Endothelial cell of umbilical vein (primary cell): ENCODE results near the gene MMP23B. TPM values are rescaled to one million over a fixed set of nuclear protein-coding genes. Genes with fewer than 3 reads are reported as not detected.

ENCODE experiments used
- BruUV-seq: library from RNA; stranded (reverse); fragments of 400-500 nt; replicated peaks from 2 replicates; lab custom pipeline; 2021; lab: Mats Ljungman, UMichigan
- CTCF ChIA-PET: fragments of 300-600, 350-600 bp; sonication (Branson Sonifier 250); formaldehyde crosslinking; loops from one replicate; lab custom pipeline; 2021; ENCODE audit warnings: antibody characterized with exemption, inconsistent platforms; lab: Charles Lee
- POLR2A ChIA-PET: fragments of 300-600, 350-600 bp; sonication (Branson Sonifier 250); formaldehyde crosslinking; loops from one replicate; lab custom pipeline; 2021; ENCODE audit warnings: antibody characterized with exemption, inconsistent platforms; lab: Charles Lee
- DNase-seq: peaks from one replicate; pipeline ENCODE4 v3.0.0-alpha.2; 2011; ENCODE audit warnings: low read depth, low spot score
- FAIRE-seq: peaks from 2 replicates; lab custom pipeline; 2011; peaks lifted over from hg19 to GRCh38; lab: Jason Lieb, UNC
- H2AFZ ChIP-seq: 2 replicates; pipeline ENCODE4 v1.6.0; 2012; ENCODE audit warnings: low read depth, low read length, control low read depth, inconsistent platforms
- H3K27ac ChIP-seq: 2 replicates; pipeline ENCODE4 v1.5.1; 2011; ENCODE audit warnings: low read depth, mild to moderate bottlenecking, control low read depth, low read length, moderate library complexity; ENCODE audit not compliant: insufficient read depth
- H3K27me3 ChIP-seq, 2 experiments: 2 replicates each; pipeline versions ENCODE4 v1.6.0 to v1.6.1; 2011; ENCODE audit warnings: low read length in 2 of 2, mixed read lengths in 1 of 2; ENCODE audit not compliant: control insufficient read depth in 2 of 2, insufficient read depth in 2 of 2
- H3K36me3 ChIP-seq, 2 experiments: 2 replicates in 1 of 2; 3 replicates in 1 of 2; pipeline ENCODE4 v1.5.1; 2011; ENCODE audit warnings: low read length in 2 of 2, mild to moderate bottlenecking in 1 of 2, moderate library complexity in 1 of 2; ENCODE audit not compliant: control insufficient read depth in 2 of 2, insufficient read depth in 2 of 2; ENCODE audit errors: extremely low read depth in 1 of 2
- H3K4me1 ChIP-seq: 3 replicates; pipeline ENCODE4 v1.5.1; 2011; ENCODE audit warnings: mild to moderate bottlenecking, low read length; ENCODE audit not compliant: control insufficient read depth, insufficient read depth; ENCODE audit errors: extremely low read depth
- H3K4me2 ChIP-seq: 2 replicates; pipeline ENCODE4 v1.6.1; 2011; ENCODE audit warnings: low read length, control low read depth, mixed read lengths; ENCODE audit not compliant: insufficient read depth
- H3K4me3 ChIP-seq, 3 experiments: fragments of 200-600 bp in 1 of 3; sonication (generic), shearing (Covaris generic) in 1 of 3; replicated peaks in 1 of 3; 2 replicates each; pipeline ENCODE4 v1.5.1; 2011 to 2016; ENCODE audit warnings: control low read depth in 3 of 3, low read length in 3 of 3, mild to moderate bottlenecking in 2 of 3, inconsistent platforms in 1 of 3, low read depth in 1 of 3, moderate library complexity in 1 of 3; ENCODE audit not compliant: insufficient read depth in 1 of 3
- H3K79me2 ChIP-seq: 2 replicates; pipeline ENCODE4 v1.6.0; 2012; ENCODE audit warnings: low read length, inconsistent platforms; ENCODE audit not compliant: control insufficient read depth, insufficient read depth
- H3K9ac ChIP-seq: replicated peaks from 2 replicates; pipeline ENCODE3; 2011; ENCODE audit warnings: low read length, control low read depth; ENCODE audit not compliant: insufficient read depth; ENCODE audit errors: extremely low read depth
- H3K9me1 ChIP-seq: replicated peaks from 3 replicates; pipeline ENCODE4 v1.6.0; 2011; ENCODE audit warnings: mild to moderate bottlenecking, low read length; ENCODE audit not compliant: control insufficient read depth, insufficient read depth; ENCODE audit errors: extremely low read depth
- H3K9me3 ChIP-seq: replicated peaks from 2 replicates; pipeline ENCODE4 v1.5.1; 2012; ENCODE audit warnings: low read length, inconsistent platforms; ENCODE audit not compliant: control insufficient read depth, insufficient read depth
- H4K20me1 ChIP-seq: replicated peaks from 2 replicates; pipeline ENCODE3; 2011; ENCODE audit warnings: mild to moderate bottlenecking, low read length; ENCODE audit not compliant: control insufficient read depth, insufficient read depth; ENCODE audit errors: extremely low read depth
- EZH2 ChIP-seq: IDR thresholded peaks from 2 replicates; pipeline ENCODE4 v1.6.1; 2012; ENCODE audit warnings: borderline replicate concordance, low read depth, mild to moderate bottlenecking, moderate library complexity, low read length, inconsistent platforms; ENCODE audit not compliant: severe bottlenecking
- FOS ChIP-seq: IDR thresholded peaks from 2 replicates; pipeline ENCODE4 v1.6.1; 2011; ENCODE audit warnings: mild to moderate bottlenecking, low read length, moderate library complexity, borderline replicate concordance; ENCODE audit not compliant: insufficient read depth
- GATA2 ChIP-seq: IDR thresholded peaks from 2 replicates; pipeline ENCODE4 v1.7.0; 2011; ENCODE audit warnings: low read depth, mild to moderate bottlenecking, moderate library complexity, mixed read lengths, low read length; ENCODE audit not compliant: insufficient read length, insufficient read depth
- JUN ChIP-seq: IDR thresholded peaks from 2 replicates; pipeline ENCODE4 v1.6.1; 2011; ENCODE audit warnings: borderline replicate concordance, low read depth; ENCODE audit not compliant: insufficient read length, insufficient read depth
- MYC ChIP-seq: IDR thresholded peaks from one replicate; pipeline ENCODE4 v1.6.1; 2011; ENCODE audit warnings: mild to moderate bottlenecking, low read depth, low read length
- POLR2A ChIP-seq: IDR thresholded peaks from 2 replicates; pipeline ENCODE4 v1.6.1; 2012; ENCODE audit warnings: low read depth, mild to moderate bottlenecking, control low read depth, low read length
- POLR2AphosphoS5 ChIP-seq: IDR thresholded peaks from 2 replicates; pipeline ENCODE4 v1.6.1; 2012; ENCODE audit warnings: low read depth, mild to moderate bottlenecking, control low read depth, low read length, moderate library complexity; ENCODE audit not compliant: insufficient read depth
- dilution Hi-C: fragments of 300-500 bp; cut with MboI; formaldehyde crosslinking; loops from one replicate; pipeline ENCODE4 v1.15.0; 2019; ENCODE audit warnings: low sequenced_read_pairs; ENCODE audit not compliant: extremely low pct_ligation_motif_present
- intact Hi-C: fragments of 100-400 bp; cut with micrococcal nuclease; formaldehyde crosslinking; loops from one replicate; pipeline ENCODE4 v1.10.0; 2022
- polyA plus RNA-seq, 4 experiments: library from polyadenylated mRNA; depleted of rRNA in 3 of 4; stranded (reverse) in 3 of 4; unstranded in 1 of 4; fragments of >200 nt; gene quantifications; 2 replicates each; pipeline versions ENCODE4 v1.2.1 to v1.2.3, GENCODE V29; 2011 to 2012; ENCODE audit warnings: missing spikeins in 1 of 4
- total RNA-seq: library from RNA; stranded (reverse); gene quantifications from 2 replicates; pipeline ENCODE4 v1.2.3, GENCODE V29; 2021
- TF ChIP-seq, protein P1 (sequence below), 2 donors: IDR thresholded peaks; 1 replicate in 1 of 2; 2 replicates in 1 of 2; pipeline ENCODE4 v1.5.1; 2011; ENCODE audit warnings: low read length in 2 of 2, mild to moderate bottlenecking in 2 of 2, moderate library complexity in 2 of 2, control low read depth in 1 of 2, inconsistent platforms in 1 of 2, low read depth in 1 of 2; ENCODE audit not compliant: insufficient read depth in 1 of 2; ENCODE audit errors: extremely low read depth in 1 of 2
- TF ChIP-seq, protein P2 (sequence below): IDR thresholded peaks from 2 replicates; pipeline ENCODE4 v1.6.1; 2011; ENCODE audit not compliant: insufficient read depth, insufficient read length

MMP23B gene
- total and polyA plus RNA-seq, 2 donors (not counting 3 experiments of a cell fraction or from before 2014, with no cell fraction given) = 0.62 to 5.3 TPM

DNA sequence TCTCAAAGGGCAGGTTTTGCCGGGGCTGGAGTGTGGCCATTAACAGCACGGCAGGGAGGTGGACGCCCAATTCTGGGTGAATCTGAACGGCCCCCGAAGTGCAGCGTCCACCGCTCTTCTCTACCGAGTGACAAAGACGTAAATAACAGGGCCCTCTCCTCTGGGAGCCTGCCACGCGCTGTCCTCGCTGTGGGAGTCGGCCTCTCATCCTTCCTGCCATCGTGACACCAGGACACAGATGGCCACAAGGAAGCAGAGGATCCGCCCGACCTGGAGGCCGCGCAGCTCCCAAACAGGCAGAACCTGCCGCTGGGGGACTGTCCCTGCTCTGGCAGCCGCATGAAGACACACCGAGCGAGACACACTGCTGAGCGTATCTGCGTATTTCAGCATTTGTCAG lies 38.9 kb downstream of the MMP23B start:
- H3K9ac ChIP-seq = no peak overlapping the region
- no TSS peak for BruUV-seq
- H3K27ac ChIP-seq = no peak overlapping the region
- no peak overlapping the region for H3K4me2 ChIP-seq
- dilution Hi-C loops = no loop called here
- H2AFZ ChIP-seq = no peak overlapping the region
- TF ChIP-seq FOS (no peak), JUN (no peak), POLR2AphosphoS5 (no peak), POLR2A (no peak), MYC (no peak), GATA2 (no peak), EZH2 (no peak)
- TF ChIP-seq, protein P1, sequence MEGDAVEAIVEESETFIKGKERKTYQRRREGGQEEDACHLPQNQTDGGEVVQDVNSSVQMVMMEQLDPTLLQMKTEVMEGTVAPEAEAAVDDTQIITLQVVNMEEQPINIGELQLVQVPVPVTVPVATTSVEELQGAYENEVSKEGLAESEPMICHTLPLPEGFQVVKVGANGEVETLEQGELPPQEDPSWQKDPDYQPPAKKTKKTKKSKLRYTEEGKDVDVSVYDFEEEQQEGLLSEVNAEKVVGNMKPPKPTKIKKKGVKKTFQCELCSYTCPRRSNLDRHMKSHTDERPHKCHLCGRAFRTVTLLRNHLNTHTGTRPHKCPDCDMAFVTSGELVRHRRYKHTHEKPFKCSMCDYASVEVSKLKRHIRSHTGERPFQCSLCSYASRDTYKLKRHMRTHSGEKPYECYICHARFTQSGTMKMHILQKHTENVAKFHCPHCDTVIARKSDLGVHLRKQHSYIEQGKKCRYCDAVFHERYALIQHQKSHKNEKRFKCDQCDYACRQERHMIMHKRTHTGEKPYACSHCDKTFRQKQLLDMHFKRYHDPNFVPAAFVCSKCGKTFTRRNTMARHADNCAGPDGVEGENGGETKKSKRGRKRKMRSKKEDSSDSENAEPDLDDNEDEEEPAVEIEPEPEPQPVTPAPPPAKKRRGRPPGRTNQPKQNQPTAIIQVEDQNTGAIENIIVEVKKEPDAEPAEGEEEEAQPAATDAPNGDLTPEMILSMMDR (IDR thresholded peaks at IDR 0.05; ENCODE audit: extremely low read depth in 1 of 2, insufficient read depth in 1 of 2, low read depth in 1 of 2, low read length in 2 of 2) = no peak
- TF ChIP-seq, protein P2, sequence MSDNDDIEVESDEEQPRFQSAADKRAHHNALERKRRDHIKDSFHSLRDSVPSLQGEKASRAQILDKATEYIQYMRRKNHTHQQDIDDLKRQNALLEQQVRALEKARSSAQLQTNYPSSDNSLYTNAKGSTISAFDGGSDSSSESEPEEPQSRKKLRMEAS = no peak
- POLR2A ChIA-PET = no interaction called here
- H3K9me3 ChIP-seq = no peaks in the 10 kb centered on the region
- intact Hi-C loops = no loop called here
- H3K36me3 ChIP-seq = peaks cover 0 to 27% of the 10 kb centered on the region in 2 experiments
- CTCF ChIA-PET = no interaction called here
- no peaks in the 10 kb centered on the region for H3K9me1 ChIP-seq
- no peaks in the 10 kb centered on the region for H3K79me2 ChIP-seq
- no peaks in the 10 kb centered on the region for H3K4me1 ChIP-seq
- H3K4me3 ChIP-seq = no peak overlapping the region
- no peaks in the 10 kb centered on the region for H4K20me1 ChIP-seq
- FAIRE-seq (no peak), DNase-seq (no peak)
- no peaks in the 10 kb centered on the region for H3K27me3 ChIP-seq
